Measurements from ENCODE around the gene UFC1. TPM values are rescaled to one million over a fixed set of nuclear protein-coding genes. Genes with fewer than 3 reads are reported as not detected.

UFC1 gene
- polyA plus RNA-seq, 1 experiment = 89.4 TPM

DNA sequence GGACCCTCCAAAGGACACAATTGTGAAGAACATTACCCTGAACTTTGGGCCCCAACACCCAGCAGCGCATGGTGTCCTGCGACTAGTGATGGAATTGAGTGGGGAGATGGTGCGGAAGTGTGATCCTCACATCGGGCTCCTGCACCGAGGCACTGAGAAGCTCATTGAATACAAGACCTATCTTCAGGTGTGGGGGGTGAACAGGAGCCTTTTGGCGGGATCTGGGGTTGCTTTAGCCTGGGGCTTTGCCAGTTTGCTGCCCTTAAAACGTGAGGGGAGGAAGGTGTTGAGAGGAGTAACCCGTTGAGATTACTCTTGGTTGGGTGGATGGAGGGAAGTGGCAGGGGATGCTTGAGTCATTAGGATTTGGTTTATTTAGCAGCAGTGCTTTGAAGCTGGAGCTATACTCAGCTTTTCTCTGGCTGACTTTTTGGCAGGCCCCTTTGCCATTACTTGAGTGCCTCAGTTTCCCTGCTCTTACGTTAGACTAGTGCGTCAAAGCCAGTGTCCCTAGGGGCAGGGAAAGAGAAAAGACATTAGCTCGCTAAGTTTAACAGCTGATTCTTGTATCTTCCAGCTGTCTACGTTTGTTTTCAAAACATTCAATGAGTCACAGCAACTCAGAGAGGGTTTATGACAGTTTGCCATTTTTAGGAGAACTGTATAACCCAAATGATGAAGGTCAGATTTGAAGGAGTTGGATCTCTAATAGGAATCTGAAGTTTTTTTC lies 52.8 kb downstream of the UFC1 start:
- ChIA-PET CTCF (interaction anchor here (0.9 to 13.8 kb wide), 5 partner anchors 9 to 138 kb away, joined by 3 to 159 read pairs (median 4); partner anchors contain the start of genes APOA2 and TOMM40L), POLR2A (interaction anchor here (1.2 kb wide), 1 partner anchor 9 kb away, joined by 5 read pairs; no protein-coding TSS in a partner anchor)
- peaks cover 20% of the 10 kb centered on the region for H3K36me3 ChIP-seq (ENCODE audit: control insufficient read depth, insufficient read depth, low read length)
- no peaks in the 10 kb centered on the region for H3K27me3 ChIP-seq (ENCODE audit: control insufficient read depth, insufficient read depth, low read length)
- no peak for DNase-seq (ENCODE audit: low read depth)
- TF ChIP-seq, protein P1, sequence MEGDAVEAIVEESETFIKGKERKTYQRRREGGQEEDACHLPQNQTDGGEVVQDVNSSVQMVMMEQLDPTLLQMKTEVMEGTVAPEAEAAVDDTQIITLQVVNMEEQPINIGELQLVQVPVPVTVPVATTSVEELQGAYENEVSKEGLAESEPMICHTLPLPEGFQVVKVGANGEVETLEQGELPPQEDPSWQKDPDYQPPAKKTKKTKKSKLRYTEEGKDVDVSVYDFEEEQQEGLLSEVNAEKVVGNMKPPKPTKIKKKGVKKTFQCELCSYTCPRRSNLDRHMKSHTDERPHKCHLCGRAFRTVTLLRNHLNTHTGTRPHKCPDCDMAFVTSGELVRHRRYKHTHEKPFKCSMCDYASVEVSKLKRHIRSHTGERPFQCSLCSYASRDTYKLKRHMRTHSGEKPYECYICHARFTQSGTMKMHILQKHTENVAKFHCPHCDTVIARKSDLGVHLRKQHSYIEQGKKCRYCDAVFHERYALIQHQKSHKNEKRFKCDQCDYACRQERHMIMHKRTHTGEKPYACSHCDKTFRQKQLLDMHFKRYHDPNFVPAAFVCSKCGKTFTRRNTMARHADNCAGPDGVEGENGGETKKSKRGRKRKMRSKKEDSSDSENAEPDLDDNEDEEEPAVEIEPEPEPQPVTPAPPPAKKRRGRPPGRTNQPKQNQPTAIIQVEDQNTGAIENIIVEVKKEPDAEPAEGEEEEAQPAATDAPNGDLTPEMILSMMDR (IDR thresholded peaks at IDR 0.05; ENCODE audit: insufficient read depth, low read depth, low read length) = no peak
- no peak overlapping the region for H3K4me3 ChIP-seq (ENCODE audit: low read depth, low read length)

DNA sequence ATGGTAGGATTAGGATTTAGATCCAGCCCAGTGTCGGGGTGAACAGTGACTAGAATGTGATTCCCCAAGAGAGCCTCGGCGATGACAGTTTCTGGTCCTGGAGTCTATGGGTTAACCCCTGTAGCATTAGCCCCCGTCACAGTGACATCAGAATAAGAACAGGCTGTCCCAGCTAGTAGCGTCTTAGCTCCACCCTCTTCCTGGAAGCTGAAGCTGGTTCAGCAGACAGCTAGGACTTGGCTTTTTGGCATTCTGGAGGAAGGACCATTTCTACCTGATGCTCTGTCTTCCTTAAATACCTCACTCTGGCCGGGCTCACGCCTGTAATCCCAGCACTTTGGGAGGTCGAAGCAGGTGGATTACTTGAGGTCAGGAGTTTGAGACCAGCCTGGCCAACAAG lies 53.4 kb downstream of the UFC1 start:
- peaks cover 25% of the 10 kb centered on the region for H3K36me3 ChIP-seq (ENCODE audit: control insufficient read depth, insufficient read depth, low read length)
- no peak overlapping the region for H3K4me3 ChIP-seq (ENCODE audit: low read depth, low read length)
- TF ChIP-seq, protein P1 (IDR thresholded peaks at IDR 0.05; ENCODE audit: insufficient read depth, low read depth, low read length) = no peak
- ChIA-PET POLR2A (interaction anchor here (1.2 kb wide), 1 partner anchor 9 kb away, joined by 5 read pairs; no protein-coding TSS in a partner anchor), CTCF (interaction anchor here (0.9 to 13.8 kb wide), 4 partner anchors 10 to 138 kb away, joined by 3 to 159 read pairs (median 4); partner anchors contain the start of genes APOA2 and TOMM40L)
- H3K27me3 ChIP-seq (ENCODE audit: control insufficient read depth, insufficient read depth, low read length) = no peaks in the 10 kb centered on the region
- DNase-seq (ENCODE audit: low read depth) = no peak

Small RNA genes lying within 50 kb of the gene (small RNA-seq; reads per million reads assigned to genes)
- gene RF01225 (ENCODE audit: insufficient read length, low read depth, low replicate concordance) = not detected

Other genes starting within 250 kb of the UFC1 start
- gene ITLN2, start 199.2 kb upstream of the UFC1 start, polyA plus RNA-seq (2011; rRNA removed) = not detected in 2 replicates
- gene F11R, start 132.8 kb upstream of the UFC1 start, polyA plus RNA-seq (2011; rRNA removed) = 1.3 and 1.8 TPM in 2 replicates
- gene TSTD1, start 115.0 kb upstream of the UFC1 start, polyA plus RNA-seq (2011; rRNA removed) = 0.22 and 0.26 TPM in 2 replicates
- 33.0 and 40.4 TPM in 2 replicates for gene USF1, start 108.0 kb upstream of the UFC1 start, polyA plus RNA-seq (2011; rRNA removed)
- not detected in 2 replicates for gene ARHGAP30, start 84.1 kb upstream of the UFC1 start, polyA plus RNA-seq (2011; rRNA removed)
- gene NECTIN4, start 64.4 kb upstream of the UFC1 start, polyA plus RNA-seq (2011; rRNA removed) = 0.05 TPM in 1 of 2 replicates, not detected in the other
- 3.9 and 5.8 TPM in 2 replicates for gene KLHDC9, start 55.6 kb upstream of the UFC1 start, polyA plus RNA-seq (2011; rRNA removed)
- gene PFDN2, start 35.9 kb upstream of the UFC1 start, polyA plus RNA-seq (2011; rRNA removed) = 32.9 and 66.0 TPM in 2 replicates
- gene NIT1, start 35.9 kb upstream of the UFC1 start, polyA plus RNA-seq (2011; rRNA removed) = 24.2 and 36.7 TPM in 2 replicates
- gene DEDD, start 21.3 kb upstream of the UFC1 start, polyA plus RNA-seq (2011; rRNA removed) = 46.4 and 74.0 TPM in 2 replicates
- 13.5 and 19.3 TPM in 2 replicates for gene USP21, start 5.5 kb downstream of the UFC1 start, polyA plus RNA-seq (2011; rRNA removed)
- 17.6 and 29.7 TPM in 2 replicates for gene PPOX, start 12.4 kb downstream of the UFC1 start, polyA plus RNA-seq (2011; rRNA removed)
- gene B4GALT3, start 23.5 kb downstream of the UFC1 start, polyA plus RNA-seq (2011; rRNA removed) = 24.7 and 39.0 TPM in 2 replicates
- gene ADAMTS4, start 45.1 kb downstream of the UFC1 start, polyA plus RNA-seq (2011; rRNA removed) = 0.99 and 1.3 TPM in 2 replicates
- gene NDUFS2, start 48.4 kb downstream of the UFC1 start, polyA plus RNA-seq (2011; rRNA removed) = 129 TPM in 2 replicates
- 0.38 and 0.47 TPM in 2 replicates for gene FCER1G, start 61.3 kb downstream of the UFC1 start, polyA plus RNA-seq (2011; rRNA removed)
- gene APOA2, start 69.7 kb downstream of the UFC1 start, polyA plus RNA-seq (2011; rRNA removed) = not detected in 2 replicates
- gene TOMM40L, start 72.1 kb downstream of the UFC1 start, polyA plus RNA-seq (2011; rRNA removed) = 9.6 and 13.1 TPM in 2 replicates
- gene NR1I3, start 84.2 kb downstream of the UFC1 start, polyA plus RNA-seq (2011; rRNA removed) = not detected in 2 replicates
- not detected in 2 replicates for gene PCP4L1, start 104.8 kb downstream of the UFC1 start, polyA plus RNA-seq (2011; rRNA removed)
- gene MPZ, start 156.0 kb downstream of the UFC1 start, polyA plus RNA-seq (2011; rRNA removed) = 0.42 and 0.69 TPM in 2 replicates
- gene SDHC, start 160.4 kb downstream of the UFC1 start, polyA plus RNA-seq (2011; rRNA removed) = 275 and 315 TPM in 2 replicates
- not detected in 2 replicates for gene CFAP126, start 213.9 kb downstream of the UFC1 start, polyA plus RNA-seq (2011; rRNA removed)

Data from BJ (cell line).